ENCODE measurements around the gene PVALB. TPM values are rescaled to one million over a fixed set of nuclear protein-coding genes. Genes with fewer than 3 reads are reported as not detected.

The PVALB gene
- total and polyA plus RNA-seq, 2 donors (not counting 3 experiments of a cell fraction or from before 2014, with no cell fraction given) = not detected

DNA sequence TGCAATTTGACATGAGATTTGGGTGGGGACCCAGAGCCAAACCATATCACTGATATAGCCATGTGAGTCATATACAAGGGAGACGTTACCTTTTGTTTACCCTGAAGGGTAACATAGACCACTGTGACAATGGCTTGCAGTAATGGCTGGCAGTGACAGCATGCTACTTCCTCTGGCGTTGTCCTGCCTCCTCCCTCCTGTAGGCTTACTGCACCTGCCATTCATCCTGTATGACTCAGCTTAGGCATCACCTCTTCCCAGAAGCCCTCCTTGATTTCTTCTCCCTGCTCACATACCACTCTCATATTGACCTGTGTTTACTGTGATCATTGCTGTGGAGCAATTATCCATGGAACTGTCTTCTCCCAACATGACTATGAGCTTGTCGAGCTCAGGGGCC lies 12.0 kb upstream of the PVALB start:
- Histone ChIP-seq H3K4me2 (ENCODE audit: insufficient read depth, low read length) (no peak overlapping the region), H3K4me3 (replicated peaks in 1 of 3; ENCODE audit: insufficient read depth in 1 of 3, low read depth in 1 of 3, low read length in 3 of 3) (no peak overlapping the region), H2AFZ (ENCODE audit: low read depth, low read length) (no peak overlapping the region), H3K4me1 (ENCODE audit: control insufficient read depth, extremely low read depth, insufficient read depth, low read length) (peaks cover under 1% of the 10 kb centered on the region), H3K27me3 (ENCODE audit: control insufficient read depth in 2 of 2, insufficient read depth in 2 of 2, low read length in 2 of 2) (peaks cover 4 to 5% of the 10 kb centered on the region in 2 experiments), H3K27ac (ENCODE audit: insufficient read depth, low read depth, low read length) (no peak overlapping the region), H3K79me2 (ENCODE audit: control insufficient read depth, insufficient read depth, low read length) (no peaks in the 10 kb centered on the region), H3K9ac (replicated peaks; ENCODE audit: extremely low read depth, insufficient read depth, low read length) (no peak overlapping the region), H4K20me1 (replicated peaks; ENCODE audit: control insufficient read depth, extremely low read depth, insufficient read depth, low read length) (no peaks in the 10 kb centered on the region), H3K9me3 (replicated peaks; ENCODE audit: control insufficient read depth, insufficient read depth, low read length) (no peaks in the 10 kb centered on the region), H3K9me1 (replicated peaks; ENCODE audit: control insufficient read depth, extremely low read depth, insufficient read depth, low read length) (no peaks in the 10 kb centered on the region), H3K36me3 (ENCODE audit: control insufficient read depth in 2 of 2, extremely low read depth in 1 of 2, insufficient read depth in 2 of 2, low read length in 2 of 2) (no peaks in the 10 kb centered on the region)
- BruUV-seq (replicated peaks) = no TSS peak
- intact Hi-C loops (cut with micrococcal nuclease) (no loop called here), dilution Hi-C loops (cut with MboI; ENCODE audit: extremely low pct_ligation_motif_present, low sequenced_read_pairs) (no loop called here)
- CTCF ChIA-PET = interaction anchor here (0.7 to 1.4 kb wide), 3 partner anchors 8 to 47 kb away, joined by 3 to 8 read pairs (median 3); no protein-coding TSS in a partner anchor
- POLR2A ChIA-PET = no interaction called here
- FAIRE-seq (no peak), DNase-seq (ENCODE audit: low read depth, low spot score) (no peak)
- TF ChIP-seq, protein P1, sequence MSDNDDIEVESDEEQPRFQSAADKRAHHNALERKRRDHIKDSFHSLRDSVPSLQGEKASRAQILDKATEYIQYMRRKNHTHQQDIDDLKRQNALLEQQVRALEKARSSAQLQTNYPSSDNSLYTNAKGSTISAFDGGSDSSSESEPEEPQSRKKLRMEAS (IDR thresholded peaks at IDR 0.05; ENCODE audit: insufficient read depth, insufficient read length) = no peak
- no peak for TF ChIP-seq JUN (IDR thresholded peaks at IDR 0.05; ENCODE audit: borderline replicate concordance, insufficient read depth, insufficient read length, low read depth)
- no peak for TF ChIP-seq MYC (IDR thresholded peaks at IDR 0.05; ENCODE audit: low read depth, low read length)
- no peak for TF ChIP-seq EZH2 (IDR thresholded peaks at IDR 0.05; ENCODE audit: borderline replicate concordance, low read depth, low read length, severe bottlenecking)
- TF ChIP-seq GATA2 (IDR thresholded peaks at IDR 0.05; ENCODE audit: insufficient read depth, insufficient read length, low read depth, low read length) = no peak
- TF ChIP-seq FOS (IDR thresholded peaks at IDR 0.05; ENCODE audit: borderline replicate concordance, insufficient read depth, low read length) = no peak
- no peak for TF ChIP-seq POLR2A (IDR thresholded peaks at IDR 0.05; ENCODE audit: low read depth, low read length)

DNA sequence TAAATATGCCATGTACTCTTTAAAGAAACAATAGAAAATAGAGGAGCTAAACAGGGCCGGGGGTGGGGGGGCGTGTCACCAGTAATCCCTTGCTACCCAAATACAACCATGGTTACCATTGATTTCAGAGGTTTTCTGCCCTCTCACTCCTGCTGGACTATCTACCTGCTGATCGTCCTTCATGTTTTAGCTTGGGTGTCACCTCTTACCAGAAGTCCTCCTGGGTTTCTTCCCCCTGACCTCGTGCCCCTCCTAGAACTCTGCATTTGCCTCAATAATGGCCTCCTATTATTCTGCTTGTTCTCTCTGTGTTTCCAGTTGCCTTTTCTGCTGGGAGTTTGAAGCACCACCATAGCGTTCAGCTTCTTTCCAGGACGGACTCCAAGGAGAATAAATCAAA lies 9.4 kb upstream of the PVALB start:
- intact Hi-C loops (cut with micrococcal nuclease) (no loop called here), dilution Hi-C loops (cut with MboI; ENCODE audit: extremely low pct_ligation_motif_present, low sequenced_read_pairs) (no loop called here)
- DNase-seq (ENCODE audit: low read depth, low spot score) = no peak
- H3K9ac ChIP-seq (replicated peaks; ENCODE audit: extremely low read depth, insufficient read depth, low read length) = no peak overlapping the region
- H3K4me2 ChIP-seq (ENCODE audit: insufficient read depth, low read length) = no peak overlapping the region
- H3K79me2 ChIP-seq (ENCODE audit: control insufficient read depth, insufficient read depth, low read length) = no peaks in the 10 kb centered on the region
- H3K9me1 ChIP-seq (replicated peaks; ENCODE audit: control insufficient read depth, extremely low read depth, insufficient read depth, low read length) = no peaks in the 10 kb centered on the region
- no peaks in the 10 kb centered on the region for H4K20me1 ChIP-seq (replicated peaks; ENCODE audit: control insufficient read depth, extremely low read depth, insufficient read depth, low read length)
- no peak overlapping the region for H3K27ac ChIP-seq (ENCODE audit: insufficient read depth, low read depth, low read length)
- H3K27me3 ChIP-seq (ENCODE audit: control insufficient read depth in 2 of 2, insufficient read depth in 2 of 2, low read length in 2 of 2) = peaks cover 2 to 4% of the 10 kb centered on the region in 2 experiments
- peaks cover 9% of the 10 kb centered on the region for H3K4me1 ChIP-seq (ENCODE audit: control insufficient read depth, extremely low read depth, insufficient read depth, low read length)
- ChIA-PET POLR2A (no interaction called here), CTCF (interaction anchor here (0.8 to 1.0 kb wide), 2 partner anchors 30 to 42 kb away, joined by 3 read pairs; no protein-coding TSS in a partner anchor)
- TF ChIP-seq, protein P1 (IDR thresholded peaks at IDR 0.05; ENCODE audit: insufficient read depth, insufficient read length) = no peak
- no peak for TF ChIP-seq EZH2 (IDR thresholded peaks at IDR 0.05; ENCODE audit: borderline replicate concordance, low read depth, low read length, severe bottlenecking)
- TF ChIP-seq CTCF (IDR thresholded peaks at IDR 0.05; ENCODE audit: extremely low read depth in 1 of 2, insufficient read depth in 1 of 2, low read depth in 1 of 2, low read length in 2 of 2) = no peak
- no peak for FAIRE-seq
- no peak overlapping the region for H3K4me3 ChIP-seq (replicated peaks in 1 of 3; ENCODE audit: insufficient read depth in 1 of 3, low read depth in 1 of 3, low read length in 3 of 3)
- no peaks in the 10 kb centered on the region for H3K36me3 ChIP-seq (ENCODE audit: control insufficient read depth in 2 of 2, extremely low read depth in 1 of 2, insufficient read depth in 2 of 2, low read length in 2 of 2)
- no TSS peak for BruUV-seq (replicated peaks)
- H3K9me3 ChIP-seq (replicated peaks; ENCODE audit: control insufficient read depth, insufficient read depth, low read length) = no peaks in the 10 kb centered on the region
- no peak overlapping the region for H2AFZ ChIP-seq (ENCODE audit: low read depth, low read length)
